Esophagus squamous epithelium (tissue), 5 donors: ENCODE data around the gene ADGRA3. TPM values are rescaled to one million over a fixed set of nuclear protein-coding genes. Genes with fewer than 3 reads are reported as not detected.

Source experiments
- DNase-seq: peaks from one replicate; lab custom pipeline; 2025; lab: John Stamatoyannopoulos, UW
- H3K27ac ChIP-seq, 4 donors: fragments of 200-600 bp; sonication (generic); one replicate each; pipeline ENCODE4 v1.5.1; 2016 to 2019; ENCODE audit warnings: mild to moderate bottlenecking in 1 of 4
- H3K27me3 ChIP-seq, 4 donors: fragments of 200-600 bp; sonication (generic); 1 replicate in 3 of 4; 2 replicates in 1 of 4; pipeline versions ENCODE4 v1.5.1 to v1.6.0; 2017 to 2021; ENCODE audit warnings: antibody characterized with exemption in 1 of 4
- H3K36me3 ChIP-seq, 3 donors: fragments of 200-600 bp; sonication (generic); one replicate each; pipeline ENCODE4 v1.5.1; 2016 to 2019
- H3K4me1 ChIP-seq, 3 donors: fragments of 200-600 bp; sonication (generic); one replicate each; pipeline ENCODE4 v1.5.1; 2017 to 2019
- H3K4me3 ChIP-seq, 4 donors: fragments of 200-600 bp; sonication (generic); 1 replicate in 3 of 4; 2 replicates in 1 of 4; pipeline ENCODE4 v1.5.1; 2016 to 2019; ENCODE audit warnings: mild to moderate bottlenecking in 2 of 4, moderate library complexity in 1 of 4
- H3K9me3 ChIP-seq, 3 donors: fragments of 200-600 bp; sonication (generic); one replicate each; pipeline ENCODE4 v1.5.1; 2016 to 2019
- CTCF ChIP-seq, 6 experiments: fragments of 450-650 bp in 4 of 6; fragments of 200-600 bp in 2 of 6; sonication (generic) in 2 of 6; IDR thresholded peaks; one replicate each; pipeline ENCODE4 v1.5.1; 2016 to 2019; ENCODE audit warnings: antibody characterized with exemption in 6 of 6, mild to moderate bottlenecking in 4 of 6, moderate library complexity in 4 of 6
- POLR2A ChIP-seq, 4 donors: fragments of 450-650 bp; IDR thresholded peaks; one replicate each; pipeline ENCODE4 v1.6.1; 2017; ENCODE audit warnings: antibody characterized with exemption in 4 of 4, mild to moderate bottlenecking in 4 of 4, moderate library complexity in 3 of 4
- WGBS, 2 donors: methylation state at CpG; one replicate each; pipeline ENCODE4 v1.1.5; 2018; 5-methylcytosine and 5-hydroxymethylcytosine counted together
- intact Hi-C: fragments of 100-400 bp; cut with DNase I; formaldehyde crosslinking; loops from one replicate; pipeline ENCODE4 v1.15.0; 2022
- total RNA-seq, 4 donors: library from RNA; depleted of rRNA; stranded (reverse); fragments of >200 nt; gene quantifications; one replicate each; pipeline ENCODE4 v1.1.0, GENCODE V29; 2016
- donor health status: DM: yes; HTN: yes; CAD: no.

The ADGRA3 gene
- total RNA-seq, 4 donors from 2014 or later = 5.4 to 20.4 (median 12.9) TPM

GRCh38 chr4:22491939-22492338 lies 23.9 kb downstream of the ADGRA3 start:
- Histone ChIP-seq H3K27me3 (no peaks in the 10 kb centered on the region), H3K9me3 (no peaks in the 10 kb centered on the region), H3K4me1 (peaks cover 0 to 7% (median 0%) of the 10 kb centered on the region in 3 donors), H3K36me3 (no peaks in the 10 kb centered on the region), H3K27ac (no peak overlapping the region), H3K4me3 (no peak overlapping the region)
- no peak for DNase-seq
- WGBS, 2 donors = 82 to 94% methylated on average over 6 of the region's 6 CpGs
- no peak for TF ChIP-seq CTCF (IDR thresholded peaks at IDR 0.05)
- TF ChIP-seq POLR2A (IDR thresholded peaks at IDR 0.05) = no peak
- intact Hi-C loops = no loop called here

- Histone ChIP-seq H3K9me3 (no peaks in the 10 kb centered on the region), H3K27ac (no peak overlapping the region), H3K4me3 (no peak overlapping the region), H3K4me1 (peaks cover 0 to 13% (median 0%) of the 10 kb centered on the region in 3 donors), H3K36me3 (no peaks in the 10 kb centered on the region), H3K27me3 (no peaks in the 10 kb centered on the region)
- intact Hi-C loops = no loop called here
- TF ChIP-seq CTCF (IDR thresholded peaks at IDR 0.05) (no peak), POLR2A (IDR thresholded peaks at IDR 0.05) (no peak)
- no peak for DNase-seq
- 73 to 79% methylated on average over 5 of the region's 5 CpGs for WGBS, 2 donors
Observed at GRCh38 chr4:22490718-22491315, 25.0 kb downstream of the ADGRA3 start.

- TF ChIP-seq POLR2A (IDR thresholded peaks at IDR 0.05) (no peak), CTCF (IDR thresholded peaks at IDR 0.05) (no peak)
- Histone ChIP-seq H3K27me3 (no peaks in the 10 kb centered on the region), H3K9me3 (no peaks in the 10 kb centered on the region), H3K36me3 (no peaks in the 10 kb centered on the region), H3K4me1 (peaks cover 0 to 31% (median 14%) of the 10 kb centered on the region in 3 donors), H3K4me3 (no peak overlapping the region), H3K27ac (no peak overlapping the region)
- intact Hi-C loops = no loop called here
- DNase-seq = no peak
- WGBS, 2 donors = 20 to 60% methylated on average over 1 of the region's 1 CpG
Observed at GRCh38 chr4:22488106-22488505, 27.8 kb downstream of the ADGRA3 start.

- H3K27me3 ChIP-seq = no peaks in the 10 kb centered on the region
- no peak overlapping the region for H3K27ac ChIP-seq
- TF ChIP-seq CTCF (IDR thresholded peaks at IDR 0.05) (no peak), POLR2A (IDR thresholded peaks at IDR 0.05) (no peak)
- no peaks in the 10 kb centered on the region for H3K9me3 ChIP-seq
- H3K36me3 ChIP-seq = no peaks in the 10 kb centered on the region
- DNase-seq = no peak
- H3K4me1 ChIP-seq = peaks cover 0 to 31% (median 18%) of the 10 kb centered on the region in 3 donors
- intact Hi-C loops = no loop called here
- WGBS, 2 donors = 89 to 100% methylated on average over 5 of the region's 5 CpGs
- H3K4me3 ChIP-seq = no peak overlapping the region
Observed at GRCh38 chr4:22487328-22487727, 28.5 kb downstream of the ADGRA3 start.

GRCh38 chr4:22486276-22486675 lies 29.6 kb downstream of the ADGRA3 start:
- TF ChIP-seq POLR2A (IDR thresholded peaks at IDR 0.05) = no peak
- WGBS, 2 donors = 80 to 89% methylated on average over 4 of the region's 4 CpGs
- Histone ChIP-seq H3K9me3 (no peaks in the 10 kb centered on the region), H3K27ac (peak overlapping the region in 1 of 4 donors; percentile 11), H3K4me1 (peaks cover 0 to 31% (median 18%) of the 10 kb centered on the region in 3 donors), H3K4me3 (no peak overlapping the region), H3K36me3 (no peaks in the 10 kb centered on the region), H3K27me3 (no peaks in the 10 kb centered on the region)
- intact Hi-C loops = no loop called here
- DNase-seq = no peak
